Cardiac septum (tissue), 1 donor: ENCODE data around the gene MACF1. TPM values are rescaled to one million over a fixed set of nuclear protein-coding genes. Genes with fewer than 3 reads are reported as not detected.
A peak's percentile ranks its signal among the peaks of the same experiment; 100 is the strongest.
"Not testable (repeated sequence)": the region's sequence is repeated elsewhere in the genome, so short reads cannot be mapped to it uniquely, and the experiment has no call there.

Experiments
- DNase-seq: peaks from one replicate; pipeline ENCODE4 v3.0.0-alpha.2; 2020; ENCODE audit warnings: low spot score
- intact Hi-C: fragments of 100-400 bp; cut with DNase I; formaldehyde crosslinking; loops from one replicate; pipeline ENCODE4 v1.14.0; 2022
- long read RNA-seq: library from polyadenylated mRNA; unstranded; transcript quantifications from one replicate; pipeline ENCODE4 v2.0.0, GENCODE V29; 2021
- total RNA-seq: library from RNA; stranded (reverse); fragmentation: NEBNext Ultra II Directional; extraction: Animal tissue kit (Norgen Biotek cat#: 25700); gene quantifications from one replicate; pipeline ENCODE4 v1.2.1, GENCODE V29; 2021
- donor health status: DM: no; HTN: no; CAD: no.

The MACF1 gene
- total RNA-seq: 331 TPM
- long read RNA-seq, full-length matches to known transcripts: 3 of 106 reads
- long read RNA-seq, partial matches to known transcripts: 69 of 106 reads
- long read RNA-seq, other reads (novel, unspliced or antisense): 34 of 106 reads

GRCh38 chr1:39204441-39205081 is at the start of gene MACF1:
Gene MACF1 (plus strand): TSS chr1:39204695. CDS start chr1:39205023, 328 bp downstream.
- intact Hi-C loops: loop anchor here (1.0 to 5.0 kb wide), 2 partner anchors 9 to 208 kb away; no protein-coding TSS in a partner anchor
- peak; percentile 90 for DNase-seq

GRCh38 chr1:39157304-39157703 is 47.2 kb upstream of the MACF1 start:
- intact Hi-C loops: no loop called here
- no peak for DNase-seq

- intact Hi-C loops: no loop called here
- DNase-seq: no peak
Measured at GRCh38 chr1:39158327-39159086, 46.0 kb upstream of the MACF1 start.

GRCh38 chr1:39159224-39160036 is 45.1 kb upstream of the MACF1 start:
- intact Hi-C loops: no loop called here
- no peak for DNase-seq

- intact Hi-C loops: no loop called here
- no peak for DNase-seq
Measured at GRCh38 chr1:39160703-39161102, 43.8 kb upstream of the MACF1 start.

- intact Hi-C loops, DNase-seq: not testable (repeated sequence)
Measured at GRCh38 chr1:39161811-39162210, 42.7 kb upstream of the MACF1 start.

GRCh38 chr1:39163469-39163868 is 41.0 kb upstream of the MACF1 start:
- intact Hi-C loops: no loop called here
- DNase-seq: no peak

- DNase-seq: no peak
- intact Hi-C loops: no loop called here
Measured at GRCh38 chr1:39164256-39164655, 40.2 kb upstream of the MACF1 start.

GRCh38 chr1:39165049-39165448 is 39.4 kb upstream of the MACF1 start:
- intact Hi-C loops: no loop called here
- no peak for DNase-seq

- no peak for DNase-seq
- intact Hi-C loops: no loop called here
Measured at GRCh38 chr1:39165488-39165887, 39.0 kb upstream of the MACF1 start.

- DNase-seq: no peak
- intact Hi-C loops: no loop called here
Measured at GRCh38 chr1:39167632-39168209, 36.8 kb upstream of the MACF1 start.

- no peak for DNase-seq
- intact Hi-C loops: no loop called here
Measured at GRCh38 chr1:39168301-39169080, 36.0 kb upstream of the MACF1 start.

- intact Hi-C loops: no loop called here
- DNase-seq: no peak
Measured at GRCh38 chr1:39170731-39171667, 33.5 kb upstream of the MACF1 start.

GRCh38 chr1:39173119-39173994 is 31.1 kb upstream of the MACF1 start:
- intact Hi-C loops: no loop called here

GRCh38 chr1:39173995-39174380 is 30.5 kb upstream of the MACF1 start:
- DNase-seq: no peak
- intact Hi-C loops: no loop called here

More at GRCh38 chr1:39173119-39173994, 31.1 kb upstream of the MACF1 start:
- DNase-seq: no peak

- no peak for DNase-seq
- intact Hi-C loops: no loop called here
Measured at GRCh38 chr1:39174390-39175081, 30.0 kb upstream of the MACF1 start.
